OCI-LY7 (cell line): ENCODE data around the gene GLI3.

ENCODE experiments used
- CTCF ChIP-seq: fragments of 200-600 bp; sonication (generic); conservative IDR thresholded peaks from 2 replicates; pipeline ENCODE4 v1.5.1; 2014; ENCODE audit warnings: mild to moderate bottlenecking, antibody characterized with exemption, low read length, moderate library complexity, mixed read lengths
- EZH2phosphoT487 ChIP-seq: fragments of 200-600 bp; sonication (generic); IDR thresholded peaks from 2 replicates; pipeline ENCODE4 v1.6.1; 2018; ENCODE audit warnings: low read depth, borderline replicate concordance, mild to moderate bottlenecking, mixed run types, antibody characterized with exemption, low read length, moderate library complexity, mixed read lengths

DNA sequence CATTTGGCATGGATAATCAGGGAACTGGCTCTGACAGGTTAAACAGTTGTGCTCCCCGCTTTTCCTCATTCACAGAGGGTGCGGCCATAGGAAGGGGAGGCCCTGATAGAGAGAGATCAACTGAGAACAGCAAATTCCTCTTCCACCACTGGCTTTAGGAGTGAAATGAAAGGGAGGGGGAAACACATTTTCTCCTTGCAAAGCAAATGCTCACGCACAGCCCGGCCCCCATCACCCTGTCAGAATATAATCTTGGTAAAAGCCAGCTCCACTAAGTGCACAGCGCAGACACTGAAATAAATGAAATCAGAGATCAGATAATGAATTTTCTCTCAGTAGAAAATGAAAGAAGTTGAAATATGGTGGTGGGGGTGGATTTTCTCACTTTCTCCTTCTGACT, 187.2 kb downstream of the GLI3 start:
- no peak for TF ChIP-seq CTCF
- TF ChIP-seq EZH2phosphoT487 = no peak
